ENCODE measurements around the gene ZNF462.

Gene ZNF462

DNA sequence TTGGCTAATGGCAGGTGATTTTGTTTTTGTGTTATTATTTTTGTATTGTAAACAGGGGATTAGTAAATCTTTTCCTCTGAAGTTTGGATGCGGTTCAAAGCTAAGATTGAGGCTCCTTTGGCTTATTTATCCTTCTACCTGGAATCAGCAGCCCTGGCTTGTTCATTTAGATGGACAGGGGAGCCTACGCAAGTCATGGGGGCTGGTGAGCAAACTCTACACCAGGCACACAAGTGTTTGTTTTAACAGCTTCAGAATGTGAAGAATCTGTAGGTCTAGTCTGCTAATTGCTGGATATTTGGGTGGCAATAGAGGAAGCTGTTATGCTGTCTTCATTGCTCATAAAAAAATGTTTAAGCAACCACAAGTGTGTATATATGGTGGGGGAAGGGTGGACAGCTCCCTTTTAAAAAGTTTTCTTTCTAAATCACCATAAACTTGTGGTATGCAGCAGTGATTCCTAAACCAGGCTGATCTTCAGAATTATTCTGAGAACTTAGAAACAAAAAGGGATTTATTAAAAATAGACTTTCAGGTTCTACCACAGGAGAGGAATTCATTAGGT, 20.7 kb downstream of the ZNF462 start:
- DNase-seq: no peak
- no peak overlapping the region for H3K27ac ChIP-seq (ENCODE audit: insufficient read depth, low read length, poor library complexity, severe bottlenecking)

GRCh38 chr9:106885451-106885850, 22.5 kb downstream of the ZNF462 start:
- H3K4me1 ChIP-seq (ENCODE audit: control insufficient read depth, insufficient read depth, low read length, poor library complexity, severe bottlenecking): no peaks in the 10 kb centered on the region
- H3K27ac ChIP-seq (ENCODE audit: insufficient read depth, low read length, poor library complexity, severe bottlenecking): no peak overlapping the region
- DNase-seq: no peak
- no peaks in the 10 kb centered on the region for H3K36me3 ChIP-seq (ENCODE audit: control insufficient read depth, insufficient read depth, low read length)
- no peaks in the 10 kb centered on the region for H3K27me3 ChIP-seq (replicated peaks; ENCODE audit: control insufficient read depth, insufficient read depth, low read length, poor library complexity, severe bottlenecking)
- H3K4me3 ChIP-seq (ENCODE audit: insufficient read depth, low read depth, low read length, poor library complexity, severe bottlenecking): no peak overlapping the region
- no peaks in the 10 kb centered on the region for H3K9me3 ChIP-seq (ENCODE audit: control insufficient read depth, low read length)

More for the DNA sequence above, 20.7 kb downstream of the ZNF462 start:
- Histone ChIP-seq H3K27me3 (replicated peaks; ENCODE audit: control insufficient read depth, insufficient read depth, low read length, poor library complexity, severe bottlenecking) (no peaks in the 10 kb centered on the region), H3K4me1 (ENCODE audit: control insufficient read depth, insufficient read depth, low read length, poor library complexity, severe bottlenecking) (no peaks in the 10 kb centered on the region), H3K36me3 (ENCODE audit: control insufficient read depth, insufficient read depth, low read length) (no peaks in the 10 kb centered on the region), H3K4me3 (ENCODE audit: insufficient read depth, low read depth, low read length, poor library complexity, severe bottlenecking) (no peak overlapping the region), H3K9me3 (ENCODE audit: control insufficient read depth, low read length) (no peaks in the 10 kb centered on the region)

- Histone ChIP-seq H3K4me1 (ENCODE audit: control insufficient read depth, insufficient read depth, low read length, poor library complexity, severe bottlenecking) (no peaks in the 10 kb centered on the region), H3K27ac (ENCODE audit: insufficient read depth, low read length, poor library complexity, severe bottlenecking) (no peak overlapping the region)
Observed at GRCh38 chr9:106886111-106887046, 23.4 kb downstream of the ZNF462 start.

DNA sequence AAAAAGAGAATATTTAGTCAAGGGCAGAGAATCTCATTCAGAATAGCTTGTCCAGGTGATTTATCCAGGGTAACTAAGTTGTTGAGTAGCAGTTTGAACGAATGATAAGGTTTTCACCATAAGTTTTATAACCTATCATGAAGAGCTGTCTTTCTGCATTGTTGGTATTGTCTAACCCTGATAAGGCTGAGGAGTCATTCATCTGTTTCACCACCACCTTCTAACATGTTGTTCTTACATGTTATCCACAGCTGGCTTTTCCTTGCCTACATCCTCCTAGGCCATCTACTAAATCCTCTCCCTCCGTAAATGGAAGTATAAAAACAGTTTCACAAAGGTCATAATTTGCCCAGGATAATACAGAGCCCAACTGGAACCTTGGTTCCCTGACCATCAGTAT, 24.1 kb downstream of the ZNF462 start:
- Histone ChIP-seq H3K4me3 (ENCODE audit: insufficient read depth, low read depth, low read length, poor library complexity, severe bottlenecking) (no peak overlapping the region), H3K9me3 (ENCODE audit: control insufficient read depth, low read length) (no peaks in the 10 kb centered on the region), H3K4me1 (ENCODE audit: control insufficient read depth, insufficient read depth, low read length, poor library complexity, severe bottlenecking) (no peaks in the 10 kb centered on the region), H3K27ac (ENCODE audit: insufficient read depth, low read length, poor library complexity, severe bottlenecking) (no peak overlapping the region), H3K36me3 (ENCODE audit: control insufficient read depth, insufficient read depth, low read length) (no peaks in the 10 kb centered on the region), H3K27me3 (replicated peaks; ENCODE audit: control insufficient read depth, insufficient read depth, low read length, poor library complexity, severe bottlenecking) (no peaks in the 10 kb centered on the region)
- no peak for DNase-seq

More at GRCh38 chr9:106886111-106887046, 23.4 kb downstream of the ZNF462 start:
- Histone ChIP-seq H3K9me3 (ENCODE audit: control insufficient read depth, low read length) (no peaks in the 10 kb centered on the region), H3K27me3 (replicated peaks; ENCODE audit: control insufficient read depth, insufficient read depth, low read length, poor library complexity, severe bottlenecking) (no peaks in the 10 kb centered on the region), H3K36me3 (ENCODE audit: control insufficient read depth, insufficient read depth, low read length) (no peaks in the 10 kb centered on the region), H3K4me3 (ENCODE audit: insufficient read depth, low read depth, low read length, poor library complexity, severe bottlenecking) (no peak overlapping the region)
- no peak for DNase-seq

DNA sequence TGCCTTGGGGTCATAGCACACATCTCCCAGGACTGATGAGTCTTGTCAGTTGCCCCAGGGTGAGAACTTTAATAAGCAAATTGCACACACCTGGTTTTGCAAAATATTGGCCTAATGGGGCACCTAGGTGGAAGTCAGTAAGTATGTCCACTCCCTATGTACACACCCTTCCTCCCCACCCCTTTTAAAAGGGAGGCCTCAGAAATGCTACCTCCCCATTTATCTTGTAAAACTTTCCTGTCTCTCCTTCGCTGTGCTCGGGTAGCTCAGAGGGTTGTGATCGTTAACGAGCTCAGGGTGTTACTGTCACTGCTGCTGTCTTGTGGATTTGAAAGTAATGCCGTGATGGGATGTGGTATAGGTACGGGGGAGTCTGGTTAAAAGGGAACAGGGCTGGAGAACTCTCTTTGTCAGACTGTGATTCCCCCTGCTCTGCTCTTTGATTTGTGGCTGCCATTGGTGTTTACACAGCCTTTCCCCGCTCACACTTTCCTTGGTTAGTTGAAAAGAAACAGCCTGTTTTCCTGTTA, 26.2 kb downstream of the ZNF462 start:
- Histone ChIP-seq H3K4me3 (ENCODE audit: insufficient read depth, low read depth, low read length, poor library complexity, severe bottlenecking) (no peak overlapping the region), H3K27ac (ENCODE audit: insufficient read depth, low read length, poor library complexity, severe bottlenecking) (no peak overlapping the region), H3K9me3 (ENCODE audit: control insufficient read depth, low read length) (no peaks in the 10 kb centered on the region), H3K4me1 (ENCODE audit: control insufficient read depth, insufficient read depth, low read length, poor library complexity, severe bottlenecking) (no peaks in the 10 kb centered on the region), H3K27me3 (replicated peaks; ENCODE audit: control insufficient read depth, insufficient read depth, low read length, poor library complexity, severe bottlenecking) (no peaks in the 10 kb centered on the region), H3K36me3 (ENCODE audit: control insufficient read depth, insufficient read depth, low read length) (no peaks in the 10 kb centered on the region)
- no peak for DNase-seq

DNA sequence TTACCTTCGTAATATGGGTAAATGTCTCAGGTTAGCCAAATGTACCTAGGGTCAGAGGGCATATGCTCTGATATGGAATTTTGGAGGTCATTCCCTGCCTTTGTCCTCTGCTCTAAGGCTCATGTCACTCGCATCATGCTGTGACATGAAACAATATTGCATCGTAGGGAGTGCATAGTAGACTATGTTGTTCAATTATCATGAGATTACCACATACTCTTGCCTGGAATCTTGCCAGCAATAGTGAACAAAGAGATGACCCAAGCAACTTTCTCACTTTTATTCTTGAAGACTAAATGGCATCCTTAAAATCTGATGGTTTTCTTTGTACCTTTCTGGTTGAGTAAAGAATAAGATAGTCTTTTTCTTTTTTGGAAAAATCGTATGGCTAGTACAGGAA, 27.6 kb downstream of the ZNF462 start:
- Histone ChIP-seq H3K4me3 (ENCODE audit: insufficient read depth, low read depth, low read length, poor library complexity, severe bottlenecking) (no peak overlapping the region), H3K27ac (ENCODE audit: insufficient read depth, low read length, poor library complexity, severe bottlenecking) (no peak overlapping the region), H3K4me1 (ENCODE audit: control insufficient read depth, insufficient read depth, low read length, poor library complexity, severe bottlenecking) (no peaks in the 10 kb centered on the region), H3K27me3 (replicated peaks; ENCODE audit: control insufficient read depth, insufficient read depth, low read length, poor library complexity, severe bottlenecking) (no peaks in the 10 kb centered on the region), H3K36me3 (ENCODE audit: control insufficient read depth, insufficient read depth, low read length) (no peaks in the 10 kb centered on the region), H3K9me3 (ENCODE audit: control insufficient read depth, low read length) (no peaks in the 10 kb centered on the region)
- no peak for DNase-seq

- Histone ChIP-seq H3K36me3 (ENCODE audit: control insufficient read depth, insufficient read depth, low read length) (no peaks in the 10 kb centered on the region), H3K4me1 (ENCODE audit: control insufficient read depth, insufficient read depth, low read length, poor library complexity, severe bottlenecking) (no peaks in the 10 kb centered on the region), H3K9me3 (ENCODE audit: control insufficient read depth, low read length) (no peaks in the 10 kb centered on the region), H3K4me3 (ENCODE audit: insufficient read depth, low read depth, low read length, poor library complexity, severe bottlenecking) (no peak overlapping the region), H3K27me3 (replicated peaks; ENCODE audit: control insufficient read depth, insufficient read depth, low read length, poor library complexity, severe bottlenecking) (no peaks in the 10 kb centered on the region), H3K27ac (ENCODE audit: insufficient read depth, low read length, poor library complexity, severe bottlenecking) (no peak overlapping the region)
- DNase-seq: no peak
Observed at GRCh38 chr9:106891286-106891685, 28.3 kb downstream of the ZNF462 start.

- H3K4me1 ChIP-seq (ENCODE audit: control insufficient read depth, insufficient read depth, low read length, poor library complexity, severe bottlenecking): no peaks in the 10 kb centered on the region
Observed at GRCh38 chr9:106892632-106893031, 29.7 kb downstream of the ZNF462 start.

GRCh38 chr9:106893088-106893487, 30.1 kb downstream of the ZNF462 start:
- Histone ChIP-seq H3K9me3 (ENCODE audit: control insufficient read depth, low read length) (no peaks in the 10 kb centered on the region), H3K36me3 (ENCODE audit: control insufficient read depth, insufficient read depth, low read length) (no peaks in the 10 kb centered on the region), H3K27ac (ENCODE audit: insufficient read depth, low read length, poor library complexity, severe bottlenecking) (no peak overlapping the region), H3K4me1 (ENCODE audit: control insufficient read depth, insufficient read depth, low read length, poor library complexity, severe bottlenecking) (no peaks in the 10 kb centered on the region), H3K4me3 (ENCODE audit: insufficient read depth, low read depth, low read length, poor library complexity, severe bottlenecking) (no peak overlapping the region), H3K27me3 (replicated peaks; ENCODE audit: control insufficient read depth, insufficient read depth, low read length, poor library complexity, severe bottlenecking) (no peaks in the 10 kb centered on the region)
- DNase-seq: no peak

More at GRCh38 chr9:106892632-106893031, 29.7 kb downstream of the ZNF462 start:
- H3K36me3 ChIP-seq (ENCODE audit: control insufficient read depth, insufficient read depth, low read length): no peaks in the 10 kb centered on the region
- H3K27me3 ChIP-seq (replicated peaks; ENCODE audit: control insufficient read depth, insufficient read depth, low read length, poor library complexity, severe bottlenecking): no peaks in the 10 kb centered on the region
- H3K4me3 ChIP-seq (ENCODE audit: insufficient read depth, low read depth, low read length, poor library complexity, severe bottlenecking): no peak overlapping the region
- no peaks in the 10 kb centered on the region for H3K9me3 ChIP-seq (ENCODE audit: control insufficient read depth, low read length)
- no peak for DNase-seq
- no peak overlapping the region for H3K27ac ChIP-seq (ENCODE audit: insufficient read depth, low read length, poor library complexity, severe bottlenecking)

GRCh38 chr9:106896695-106897094, 33.7 kb downstream of the ZNF462 start:
- no peaks in the 10 kb centered on the region for H3K27me3 ChIP-seq (replicated peaks; ENCODE audit: control insufficient read depth, insufficient read depth, low read length, poor library complexity, severe bottlenecking)
- no peaks in the 10 kb centered on the region for H3K9me3 ChIP-seq (ENCODE audit: control insufficient read depth, low read length)
- no peaks in the 10 kb centered on the region for H3K4me1 ChIP-seq (ENCODE audit: control insufficient read depth, insufficient read depth, low read length, poor library complexity, severe bottlenecking)
- H3K27ac ChIP-seq (ENCODE audit: insufficient read depth, low read length, poor library complexity, severe bottlenecking): no peak overlapping the region
- H3K36me3 ChIP-seq (ENCODE audit: control insufficient read depth, insufficient read depth, low read length): no peaks in the 10 kb centered on the region
- H3K4me3 ChIP-seq (ENCODE audit: insufficient read depth, low read depth, low read length, poor library complexity, severe bottlenecking): no peak overlapping the region
- DNase-seq: no peak

All from effector memory CD4-positive, alpha-beta T cell (primary cell).